ENCODE results near the gene PRPF40B.
"Not testable (repeated sequence)": the region's sequence is repeated elsewhere in the genome, so short reads cannot be mapped to it uniquely, and the experiment has no call there.

Gene PRPF40B

DNA sequence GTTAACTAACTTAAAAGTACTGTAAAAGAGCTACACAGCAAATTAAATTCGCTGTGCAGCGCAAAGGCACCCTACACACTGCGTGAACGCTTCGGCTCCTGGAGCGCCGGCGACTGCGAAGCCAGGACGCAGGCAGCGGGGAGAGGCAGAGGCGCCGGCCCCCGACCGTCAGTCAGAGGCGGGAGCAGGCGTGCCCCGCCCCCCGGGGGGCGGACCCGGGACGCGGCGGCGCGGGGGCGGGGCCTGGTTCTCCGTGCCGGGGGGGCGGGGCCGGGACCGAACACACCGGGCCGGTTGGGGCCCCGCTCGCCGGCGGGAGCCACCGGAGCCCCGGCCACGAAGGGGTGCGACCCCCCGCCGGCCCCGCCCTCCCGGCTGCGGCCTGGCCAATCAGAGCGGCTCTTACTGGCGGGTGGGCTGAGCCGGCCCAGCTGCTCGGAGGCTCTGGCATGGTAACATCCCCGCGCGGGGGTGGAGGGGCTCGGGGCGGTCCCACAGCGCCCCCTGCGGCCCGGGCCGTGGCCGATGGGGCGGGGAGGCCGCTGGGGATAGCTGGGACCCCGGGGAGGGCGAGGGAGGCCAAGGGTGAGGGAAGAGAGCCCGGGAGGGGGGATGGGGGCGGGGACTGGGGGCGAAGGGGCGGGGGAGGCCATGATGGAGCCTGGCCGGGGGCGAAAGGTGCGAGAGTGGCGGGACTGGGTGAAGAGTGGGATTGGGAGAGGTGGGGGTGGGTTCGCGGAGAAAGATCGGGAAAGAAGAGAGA lies at the start of gene PRPF40B:
PRPF40B (plus strand) TSS at position 420 of the 763 bp plus-strand sequence; CDS start at position 450, 30 bp downstream.
- peak; percentile 69 for DNase-seq

DNA sequence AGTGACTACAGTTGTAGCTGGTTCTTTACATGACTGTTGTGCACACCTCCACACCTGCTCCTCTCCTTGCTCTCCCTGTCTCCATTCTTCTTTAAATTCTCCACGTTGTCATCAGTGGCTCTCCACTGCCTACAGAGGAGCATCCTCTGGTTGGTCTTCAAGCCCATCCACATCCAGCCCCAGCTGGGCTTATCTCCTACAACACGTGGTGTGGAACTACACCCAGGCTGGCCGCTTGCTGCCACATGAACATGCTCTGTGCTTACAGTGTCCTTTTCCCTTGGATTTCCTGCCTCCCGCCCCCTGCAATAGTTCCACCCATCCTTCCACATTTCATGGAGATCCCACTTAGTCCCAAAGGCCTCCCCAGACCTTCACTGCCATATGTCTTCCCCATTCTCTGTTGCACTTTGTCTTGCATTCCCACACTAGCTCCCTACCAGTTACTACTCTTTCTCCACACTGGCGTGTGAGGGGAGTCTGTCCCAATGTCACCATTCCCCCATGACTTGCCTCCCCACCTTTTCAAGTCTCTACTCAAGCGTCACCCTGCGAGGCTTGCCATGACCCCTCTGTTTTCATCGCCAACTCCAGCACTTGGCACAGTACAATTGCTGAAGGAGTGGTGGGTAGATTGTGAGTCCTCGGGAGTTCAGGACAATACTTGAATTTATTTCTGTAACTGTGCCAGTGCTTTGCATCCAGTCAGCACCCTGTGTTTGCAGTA lies 45.6 kb upstream of the PRPF40B start:
- DNase-seq, result no peak

DNA sequence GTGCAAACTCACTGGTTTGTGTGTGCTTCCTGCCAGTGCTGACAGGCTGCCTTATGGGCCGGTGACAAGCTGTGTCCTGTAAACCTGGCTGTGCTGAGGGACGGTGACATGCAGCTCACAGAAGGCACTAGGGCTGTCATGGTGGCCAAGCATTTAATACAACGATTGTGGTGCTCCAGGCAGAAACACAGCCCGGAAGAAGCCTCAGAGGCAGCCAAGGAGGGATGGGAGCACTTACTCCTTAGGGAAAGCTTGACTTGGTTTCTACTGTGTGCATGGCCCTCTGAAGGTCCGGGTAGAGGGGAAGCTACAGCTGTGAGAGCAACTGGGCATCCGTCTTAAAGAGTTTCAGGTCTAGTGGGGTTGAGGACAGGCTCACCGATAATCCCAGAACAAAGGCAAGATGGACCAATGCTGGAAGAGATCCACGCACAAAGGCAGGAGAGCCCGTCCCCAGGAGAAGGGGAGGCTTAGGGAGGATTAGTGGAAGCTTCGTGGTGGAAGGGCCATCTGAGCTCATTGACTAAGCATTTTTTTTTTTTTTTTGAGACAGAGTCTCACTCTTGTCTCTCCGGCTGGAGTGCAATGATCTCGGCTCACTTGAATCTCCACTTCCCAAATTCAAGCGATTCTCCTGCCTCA lies 44.8 kb upstream of the PRPF40B start:
- DNase-seq, result no peak

DNA sequence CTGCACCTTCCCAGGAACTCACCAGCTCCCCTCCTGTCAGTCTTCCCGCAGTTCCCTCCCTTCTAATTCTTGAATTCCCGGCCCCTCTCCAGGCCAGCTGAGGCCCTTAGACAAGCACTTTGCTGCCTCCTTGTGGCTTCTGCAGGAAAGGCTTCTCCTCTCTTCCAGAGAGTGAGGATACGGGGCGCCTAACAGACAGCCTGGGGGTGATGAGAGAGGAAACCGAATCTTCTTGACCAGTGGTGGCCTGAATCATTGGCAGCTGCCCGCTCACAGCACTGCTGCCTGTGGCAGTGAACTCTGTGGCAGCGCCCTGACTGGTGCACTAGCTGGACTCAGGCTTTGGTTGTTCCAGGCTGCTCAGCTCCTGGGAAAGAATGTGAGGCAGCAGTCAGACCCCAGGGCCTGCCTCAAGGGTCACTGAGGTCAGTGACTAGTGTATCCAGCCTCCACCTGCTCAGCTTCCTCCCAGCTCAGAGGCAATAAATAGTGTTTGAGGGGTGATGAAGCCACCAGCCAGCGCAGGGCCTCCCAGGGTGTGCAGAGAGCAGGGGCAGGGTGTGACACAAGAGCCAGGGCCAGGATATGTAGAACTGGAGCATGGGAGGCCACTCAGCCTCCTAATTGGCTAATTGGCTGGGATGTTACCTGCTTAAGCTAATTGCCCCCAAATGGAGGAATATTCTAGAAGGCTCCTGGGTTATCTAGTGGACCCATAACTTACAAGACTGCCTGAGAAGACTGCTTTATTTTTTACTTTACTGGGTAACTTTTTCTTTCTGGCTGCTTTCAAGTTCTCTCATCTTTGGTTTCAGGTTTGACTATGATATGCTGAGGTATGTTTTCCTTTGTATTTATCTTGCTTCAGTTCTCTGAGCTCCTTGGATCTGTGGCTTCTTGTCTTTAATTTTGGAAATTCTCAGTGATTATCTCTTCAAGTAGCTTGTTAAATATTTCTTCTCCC lies 42.5 kb upstream of the PRPF40B start:
- DNase-seq, result peak; percentile 48

DNA sequence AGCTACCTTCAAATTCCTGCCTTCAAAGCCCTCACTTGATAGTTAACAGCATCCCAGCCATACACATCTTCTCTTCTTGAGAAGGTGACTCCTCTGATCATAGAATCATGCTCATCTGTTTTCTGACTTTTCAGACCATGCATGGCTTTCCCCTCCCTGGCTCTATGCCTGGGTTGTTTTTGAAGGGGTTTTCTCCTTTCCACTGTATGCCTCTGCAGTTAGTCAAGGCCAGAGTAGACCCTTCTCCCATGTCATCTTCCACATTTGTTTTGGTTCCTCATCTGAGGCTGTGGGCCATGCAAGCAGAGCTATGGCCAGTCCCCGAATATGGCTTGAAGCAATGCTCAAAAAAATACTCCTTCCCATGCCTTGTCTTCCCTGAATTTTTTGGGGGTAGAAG lies 41.2 kb upstream of the PRPF40B start:
- no peak for DNase-seq

GRCh38 chr12:49582850-49583249 lies 40.5 kb upstream of the PRPF40B start:
- DNase-seq, result no peak

DNA sequence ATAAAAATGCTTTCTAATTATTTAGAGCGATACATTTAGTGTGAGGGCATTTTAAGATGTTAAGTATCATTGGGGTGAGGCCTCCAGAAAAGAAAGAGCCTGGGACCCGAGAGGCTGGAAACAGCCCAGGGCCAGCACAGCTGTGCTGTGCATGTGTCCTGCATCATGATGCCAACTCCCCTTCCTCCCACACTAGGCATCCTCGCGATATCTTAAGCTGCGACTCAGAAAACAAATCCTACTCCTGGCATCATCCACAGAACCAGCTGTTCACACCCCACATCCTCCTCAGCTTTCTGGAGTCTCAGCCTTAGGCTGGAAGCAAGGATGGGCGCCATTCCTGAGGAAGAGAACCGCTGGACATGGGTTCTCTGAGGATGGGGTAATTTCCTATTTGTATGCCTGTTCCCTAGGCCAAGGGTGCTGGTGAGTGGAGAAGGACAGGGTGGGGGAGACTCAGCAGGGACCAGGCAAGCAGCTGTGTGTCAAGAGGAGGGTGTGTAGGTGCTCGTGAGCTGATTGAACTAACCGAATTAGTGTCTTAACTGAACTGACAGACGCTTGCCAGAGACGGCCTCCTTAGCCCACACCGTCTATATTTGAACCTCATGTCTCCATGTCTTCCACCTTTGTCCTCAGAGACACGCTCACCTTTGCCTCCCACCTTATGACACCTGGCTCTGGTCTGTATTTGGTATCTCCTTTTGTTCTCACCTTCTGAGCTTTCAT lies 39.8 kb upstream of the PRPF40B start:
- no peak for DNase-seq

- DNase-seq, result no peak
Observed at GRCh38 chr12:49584591-49584990, 38.8 kb upstream of the PRPF40B start.

DNA sequence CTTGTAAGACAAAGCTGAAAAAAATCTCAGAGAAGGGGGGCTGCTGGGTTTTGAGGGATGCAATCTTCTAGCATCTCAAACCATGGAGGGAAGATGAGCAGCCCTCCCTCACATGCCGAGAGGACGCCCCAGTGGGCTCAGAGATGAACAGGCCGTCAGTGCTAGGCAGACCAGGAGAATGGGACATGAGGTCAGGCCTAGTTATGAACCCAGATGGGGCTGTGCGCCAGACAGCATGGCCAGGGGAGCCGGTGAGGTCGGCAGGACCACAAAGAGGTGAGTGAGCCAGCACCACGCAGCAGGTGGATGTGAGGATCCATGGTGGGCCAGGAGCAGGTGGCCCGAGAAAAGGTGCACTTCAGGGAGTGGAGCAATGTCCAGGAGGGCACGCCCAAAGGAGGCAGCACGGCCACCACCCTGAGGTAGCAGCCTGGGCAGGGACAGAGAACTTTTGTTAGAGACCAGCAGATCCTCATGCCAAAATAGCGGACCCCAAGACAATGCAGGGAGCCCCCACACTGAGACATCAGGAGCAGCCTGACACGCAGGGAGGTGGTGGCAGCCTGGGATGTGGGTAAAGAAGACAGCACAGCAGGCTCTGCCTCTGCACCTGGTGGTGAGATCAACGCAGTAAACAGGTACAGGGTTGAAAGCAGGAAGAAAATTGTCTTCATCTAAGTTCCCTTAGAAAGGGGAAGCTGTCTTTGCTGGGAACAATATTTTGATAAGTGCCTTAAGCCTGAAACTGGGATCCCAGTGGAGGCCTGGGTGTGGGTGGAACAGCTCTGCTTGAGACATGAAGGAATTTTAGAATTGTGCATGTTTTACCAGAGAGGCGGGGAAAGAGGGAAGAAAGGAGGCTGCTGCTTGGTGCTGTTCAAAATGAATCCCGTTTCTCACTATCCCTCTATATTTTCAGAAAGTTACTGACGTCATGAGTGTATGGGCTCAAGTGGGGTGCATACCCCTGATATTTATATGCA lies 37.6 kb upstream of the PRPF40B start:
- no peak for DNase-seq

DNA sequence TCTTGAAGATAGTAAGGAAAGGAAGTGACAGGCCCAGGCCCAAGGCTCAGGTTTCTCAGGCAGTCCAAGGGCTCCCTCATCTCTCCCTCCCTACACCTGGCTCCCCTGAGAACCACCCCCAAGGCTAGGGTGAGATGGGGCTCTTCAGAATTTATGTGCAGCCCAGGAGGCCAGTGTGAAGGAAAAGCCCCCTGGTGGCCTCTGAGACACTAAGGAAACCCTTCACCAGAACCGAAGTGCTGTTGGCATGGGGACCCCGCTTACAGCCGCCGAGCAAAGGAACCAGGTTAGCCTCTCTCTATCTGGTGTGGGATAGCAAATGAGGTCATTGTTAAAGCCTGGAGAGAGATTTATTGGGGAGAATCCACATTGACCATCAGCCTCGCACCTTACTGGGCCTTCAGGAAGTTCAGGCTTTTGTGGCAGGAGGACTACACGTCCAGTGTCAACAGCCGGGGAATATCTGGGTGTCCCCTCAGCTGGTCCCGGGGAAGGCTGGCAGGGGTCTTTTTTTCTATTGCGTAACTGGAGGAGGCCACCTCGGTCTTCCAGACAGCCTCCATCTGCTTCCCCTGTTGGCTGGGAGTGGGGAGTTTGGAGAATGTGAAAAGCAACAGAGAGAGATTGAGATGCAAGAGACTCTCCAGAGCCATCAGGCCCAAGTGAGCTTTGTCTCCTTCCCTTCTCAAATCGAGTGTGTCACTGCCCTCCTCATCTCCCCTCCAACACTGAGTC lies 36.0 kb upstream of the PRPF40B start:
- DNase-seq, result no peak

- DNase-seq, result no peak
Observed at GRCh38 chr12:49588281-49588680, 35.1 kb upstream of the PRPF40B start.

- no peak for DNase-seq
Observed at GRCh38 chr12:49588721-49589516, 34.4 kb upstream of the PRPF40B start.

DNA sequence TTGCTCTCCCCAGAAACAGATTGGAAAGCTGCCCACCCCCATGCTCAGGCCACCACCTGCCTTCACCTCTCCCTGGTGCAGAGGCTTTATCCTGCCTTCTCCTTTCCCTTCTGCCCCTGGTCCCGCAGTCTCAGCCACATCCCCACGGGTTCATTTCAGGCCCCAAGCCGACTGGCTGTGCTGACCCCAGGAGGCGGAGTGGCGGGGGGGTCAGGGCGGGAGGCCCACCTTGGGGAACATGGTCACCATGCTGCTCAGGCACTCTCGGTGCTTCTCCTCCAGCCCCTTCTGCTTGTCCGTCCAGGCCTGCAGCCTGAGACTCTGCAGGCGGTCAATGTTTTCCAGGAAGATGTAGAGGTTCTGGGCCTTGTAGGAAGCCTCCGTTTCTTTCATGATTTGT lies 24.8 kb upstream of the PRPF40B start:
- no peak for DNase-seq

DNA sequence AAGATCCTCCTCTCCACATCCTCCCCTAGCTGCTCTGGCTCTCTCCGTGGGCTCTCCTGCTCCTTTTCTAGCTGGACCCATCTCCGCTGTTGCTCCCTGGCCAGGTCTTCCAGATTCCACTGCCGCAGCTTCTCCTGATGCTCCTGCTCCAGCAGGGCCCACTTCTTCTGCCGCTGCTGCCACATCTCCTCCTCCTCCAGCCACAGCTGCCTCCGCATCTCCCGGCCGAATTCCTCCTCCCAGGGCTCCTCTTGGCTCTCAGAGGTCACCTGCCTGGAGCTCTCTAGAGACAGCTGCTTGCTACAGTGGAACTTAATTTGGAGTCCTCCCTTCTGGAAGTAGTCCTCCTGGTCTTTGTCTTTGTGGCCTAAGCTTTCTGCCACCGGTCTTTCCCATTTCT lies 23.4 kb upstream of the PRPF40B start:
- no peak for DNase-seq

- no peak for DNase-seq
Observed at GRCh38 chr12:49603721-49604120, 19.6 kb upstream of the PRPF40B start.

GRCh38 chr12:49604856-49605255 lies 18.5 kb upstream of the PRPF40B start:
- DNase-seq, result no peak

DNA sequence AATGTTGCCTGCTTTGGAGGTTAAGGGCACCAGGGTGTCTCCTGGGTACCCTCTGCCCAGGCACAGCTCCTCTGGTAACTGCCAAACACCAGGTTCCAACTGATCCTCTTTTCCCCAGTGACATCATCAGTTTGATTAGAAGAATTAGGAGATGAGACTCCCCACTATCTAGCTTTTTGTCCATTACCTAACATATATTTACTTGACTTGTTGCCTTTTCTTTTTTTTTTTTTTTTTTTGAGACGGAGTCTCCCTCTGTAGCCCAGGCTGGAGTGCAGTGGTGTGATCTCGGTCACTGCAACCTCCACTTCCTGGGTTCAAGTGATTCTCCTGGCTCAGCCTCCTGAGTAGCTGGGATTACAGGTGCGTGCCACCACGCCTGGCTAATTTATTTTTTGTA lies 17.8 kb upstream of the PRPF40B start, which contains the start of gene FAM186B:
FAM186B (minus strand) TSS at position 101 of the 400 bp plus-strand sequence. CDS start 162 bp downstream, outside the sequence.
- not testable (repeated sequence) for DNase-seq

DNA sequence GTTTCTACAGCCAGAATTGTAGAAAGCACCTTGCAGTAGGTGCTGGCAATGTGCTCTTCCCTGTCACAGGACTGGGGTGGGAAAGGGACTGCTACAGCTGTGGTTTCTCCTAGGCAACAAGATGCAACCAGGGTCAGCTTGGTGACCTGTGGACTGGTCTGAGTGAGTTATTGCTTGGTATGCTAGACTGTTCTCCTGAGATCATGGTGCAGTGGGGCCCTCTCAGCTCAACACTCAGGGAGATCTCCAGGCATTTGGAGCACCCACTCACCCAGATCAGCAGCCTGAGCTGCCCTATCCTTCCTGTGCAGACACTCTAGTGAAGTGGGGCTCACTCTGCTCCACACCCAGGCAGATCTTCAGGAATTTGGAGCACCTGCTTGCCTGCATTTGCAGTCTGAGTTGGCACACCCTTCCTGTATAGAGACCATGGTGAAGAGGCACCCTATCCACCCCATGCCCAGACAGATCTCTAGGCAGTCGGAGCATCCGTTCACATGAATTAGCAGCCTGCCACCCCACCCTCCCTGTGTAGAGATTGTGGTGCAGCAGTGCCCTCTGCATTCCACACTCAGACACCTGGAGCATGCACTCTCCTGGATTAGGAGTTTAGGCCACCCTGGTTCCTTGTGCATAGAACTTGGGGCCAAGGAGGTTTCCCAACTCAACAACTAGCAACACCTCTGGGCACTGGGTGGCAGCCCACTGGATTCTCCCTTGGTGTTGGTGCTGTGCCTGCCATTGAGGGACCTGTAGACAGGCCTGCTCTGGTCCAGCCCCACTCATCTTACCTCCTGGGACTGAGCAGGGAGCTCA lies 14.1 kb upstream of the PRPF40B start:
- DNase-seq, result no peak

All from SHP77 treated with DMSO at 0.1 percent for 48 hours (cell line).